ENCODE results near the gene EPHA3. TPM values are rescaled to one million over a fixed set of nuclear protein-coding genes. Genes with fewer than 3 reads are reported as not detected.

Gene EPHA3
- total RNA-seq, 1 experiment from 2014 or later, result not detected

DNA sequence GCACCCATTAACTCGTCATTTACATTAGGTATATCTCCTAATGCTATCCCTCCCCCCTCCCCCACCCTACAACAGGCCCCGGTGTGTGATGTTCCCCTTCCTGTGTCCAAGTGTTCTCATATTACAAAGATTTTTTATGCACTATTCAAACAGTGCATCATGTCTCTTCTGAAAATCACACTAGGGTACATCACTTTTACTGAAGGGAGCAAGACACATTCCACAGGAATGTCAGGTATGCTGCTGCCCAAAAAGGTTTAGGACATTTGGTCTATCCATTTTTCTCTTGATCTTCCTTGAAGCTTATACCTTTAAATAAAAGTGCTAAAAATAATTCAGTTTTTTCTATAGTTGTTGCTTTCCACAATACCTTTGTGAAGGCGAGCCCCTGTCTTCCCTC lies 9.2 kb upstream of the EPHA3 start:
- no peaks in the 10 kb centered on the region for H3K36me3 Mint-ChIP-seq (ENCODE audit: insufficient read depth, unreplicated experiment)

DNA sequence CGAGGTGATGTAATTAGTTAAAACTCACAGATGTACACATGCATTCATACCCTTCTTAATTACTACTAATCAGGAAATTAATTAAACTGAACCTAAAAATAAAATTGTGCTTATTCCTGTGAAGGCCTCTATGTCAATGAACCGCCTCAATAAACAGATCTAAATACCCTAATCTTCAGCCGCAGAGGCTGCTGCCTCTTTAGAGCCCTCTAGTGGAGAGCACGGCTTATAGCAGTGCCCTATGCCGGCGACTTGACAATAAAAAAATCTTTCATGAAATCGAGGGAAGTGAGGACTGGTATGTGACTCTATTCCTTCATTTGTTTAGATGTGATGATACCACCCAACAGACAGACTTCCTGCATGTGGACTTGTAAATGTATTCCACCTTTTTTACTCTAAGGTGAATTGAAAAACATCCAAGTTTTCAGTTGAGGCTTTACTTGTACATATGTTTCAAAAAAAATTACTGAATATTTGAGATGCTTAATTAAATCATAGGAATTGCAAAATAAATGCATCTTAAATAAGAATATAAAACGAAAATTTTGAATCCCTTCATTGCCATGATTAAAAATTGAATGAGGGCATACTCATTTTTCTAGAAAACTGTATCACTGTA lies 8.3 kb upstream of the EPHA3 start:
- POLR2A ChIA-PET, result no interaction called here
- DNase-seq, result peak; percentile 38 to 56
- CTCF ChIA-PET, result no interaction called here
- Histone ChIP-seq H3K9me3 (no peaks in the 10 kb centered on the region), H3K27me3 (replicated peaks; ENCODE audit: control insufficient read depth, insufficient read depth, low read length) (no peaks in the 10 kb centered on the region), H3K4me3 (ENCODE audit: low read depth, low read length) (no peak overlapping the region), H3K36me3 (ENCODE audit: control insufficient read depth, insufficient read depth, low read length) (no peaks in the 10 kb centered on the region), H3K4me1 (no peaks in the 10 kb centered on the region)
- TF ChIP-seq, protein P1, sequence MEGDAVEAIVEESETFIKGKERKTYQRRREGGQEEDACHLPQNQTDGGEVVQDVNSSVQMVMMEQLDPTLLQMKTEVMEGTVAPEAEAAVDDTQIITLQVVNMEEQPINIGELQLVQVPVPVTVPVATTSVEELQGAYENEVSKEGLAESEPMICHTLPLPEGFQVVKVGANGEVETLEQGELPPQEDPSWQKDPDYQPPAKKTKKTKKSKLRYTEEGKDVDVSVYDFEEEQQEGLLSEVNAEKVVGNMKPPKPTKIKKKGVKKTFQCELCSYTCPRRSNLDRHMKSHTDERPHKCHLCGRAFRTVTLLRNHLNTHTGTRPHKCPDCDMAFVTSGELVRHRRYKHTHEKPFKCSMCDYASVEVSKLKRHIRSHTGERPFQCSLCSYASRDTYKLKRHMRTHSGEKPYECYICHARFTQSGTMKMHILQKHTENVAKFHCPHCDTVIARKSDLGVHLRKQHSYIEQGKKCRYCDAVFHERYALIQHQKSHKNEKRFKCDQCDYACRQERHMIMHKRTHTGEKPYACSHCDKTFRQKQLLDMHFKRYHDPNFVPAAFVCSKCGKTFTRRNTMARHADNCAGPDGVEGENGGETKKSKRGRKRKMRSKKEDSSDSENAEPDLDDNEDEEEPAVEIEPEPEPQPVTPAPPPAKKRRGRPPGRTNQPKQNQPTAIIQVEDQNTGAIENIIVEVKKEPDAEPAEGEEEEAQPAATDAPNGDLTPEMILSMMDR (IDR thresholded peaks at IDR 0.05; ENCODE audit: insufficient read depth in 1 of 2, low read depth in 1 of 2, low read length in 1 of 2, severe bottlenecking in 1 of 2, unreplicated experiment in 1 of 2), result peak; percentile 77 to 92
- Mint-ChIP-seq H3K4me1 (ENCODE audit: low read depth, unreplicated experiment) (no peaks in the 10 kb centered on the region), H3K4me3 (ENCODE audit: unreplicated experiment) (no peak overlapping the region), H3K36me3 (ENCODE audit: insufficient read depth, unreplicated experiment) (no peaks in the 10 kb centered on the region), H3K27ac (ENCODE audit: unreplicated experiment) (no peak overlapping the region), H3K27me3 (ENCODE audit: insufficient read depth, unreplicated experiment) (no peaks in the 10 kb centered on the region), H3K9me3 (ENCODE audit: unreplicated experiment) (no peaks in the 10 kb centered on the region)
- intact Hi-C loops (cut with micrococcal nuclease; ENCODE audit: unreplicated experiment), result loop anchor here (1.0 kb wide), 2 partner anchors 880 to 896 kb away; no protein-coding TSS in a partner anchor
- no TSS peak for BruUV-seq (replicated peaks)

More for the DNA sequence above, 9.2 kb upstream of the EPHA3 start:
- H3K27me3 ChIP-seq (replicated peaks; ENCODE audit: control insufficient read depth, insufficient read depth, low read length), result no peaks in the 10 kb centered on the region
- ChIA-PET POLR2A (no interaction called here), CTCF (no interaction called here)
- Mint-ChIP-seq H3K27me3 (ENCODE audit: insufficient read depth, unreplicated experiment) (no peaks in the 10 kb centered on the region), H3K4me3 (ENCODE audit: unreplicated experiment) (no peak overlapping the region), H3K27ac (ENCODE audit: unreplicated experiment) (no peak overlapping the region), H3K4me1 (ENCODE audit: low read depth, unreplicated experiment) (no peaks in the 10 kb centered on the region), H3K9me3 (ENCODE audit: unreplicated experiment) (no peaks in the 10 kb centered on the region)
- BruUV-seq (replicated peaks), result no TSS peak
- TF ChIP-seq, protein P1 (IDR thresholded peaks at IDR 0.05; ENCODE audit: insufficient read depth in 1 of 2, low read depth in 1 of 2, low read length in 1 of 2, severe bottlenecking in 1 of 2, unreplicated experiment in 1 of 2), result no peak
- no peaks in the 10 kb centered on the region for H3K9me3 ChIP-seq
- H3K4me3 ChIP-seq (ENCODE audit: low read depth, low read length), result no peak overlapping the region
- H3K36me3 ChIP-seq (ENCODE audit: control insufficient read depth, insufficient read depth, low read length), result no peaks in the 10 kb centered on the region
- intact Hi-C loops (cut with micrococcal nuclease; ENCODE audit: unreplicated experiment), result no loop called here
- no peak for DNase-seq
- H3K4me1 ChIP-seq, result no peaks in the 10 kb centered on the region

DNA sequence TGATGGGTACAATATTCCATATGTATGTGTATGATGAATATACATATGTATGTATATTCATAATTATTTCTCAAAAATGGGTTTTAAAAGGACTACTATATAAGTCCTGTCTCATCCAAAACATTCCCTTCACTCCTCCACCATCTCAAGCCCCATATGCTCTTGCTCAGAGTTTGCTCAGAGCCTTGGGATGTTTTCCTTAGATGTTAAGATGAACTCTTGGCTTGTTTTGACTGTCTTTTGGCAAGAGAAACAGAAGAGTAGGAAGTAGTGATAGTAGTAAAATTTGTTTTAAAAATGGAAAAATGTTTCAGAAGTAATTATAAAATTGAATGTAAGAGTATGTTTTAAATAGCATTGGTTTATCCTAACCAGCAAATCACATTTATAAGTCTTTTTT lies 6.2 kb upstream of the EPHA3 start:
- no TSS peak for BruUV-seq (replicated peaks)
- no peaks in the 10 kb centered on the region for H3K36me3 ChIP-seq (ENCODE audit: control insufficient read depth, insufficient read depth, low read length)
- Mint-ChIP-seq H3K4me1 (ENCODE audit: low read depth, unreplicated experiment) (no peaks in the 10 kb centered on the region), H3K4me3 (ENCODE audit: unreplicated experiment) (no peak overlapping the region), H3K27me3 (ENCODE audit: insufficient read depth, unreplicated experiment) (peaks cover 1% of the 10 kb centered on the region), H3K9me3 (ENCODE audit: unreplicated experiment) (no peaks in the 10 kb centered on the region), H3K27ac (ENCODE audit: unreplicated experiment) (no peak overlapping the region), H3K36me3 (ENCODE audit: insufficient read depth, unreplicated experiment) (no peaks in the 10 kb centered on the region)
- ChIA-PET POLR2A (no interaction called here), CTCF (no interaction called here)
- DNase-seq, result no peak
- intact Hi-C loops (cut with micrococcal nuclease; ENCODE audit: unreplicated experiment), result no loop called here
- no peaks in the 10 kb centered on the region for H3K9me3 ChIP-seq
- H3K4me1 ChIP-seq, result no peaks in the 10 kb centered on the region
- TF ChIP-seq, protein P1 (IDR thresholded peaks at IDR 0.05; ENCODE audit: insufficient read depth in 1 of 2, low read depth in 1 of 2, low read length in 1 of 2, severe bottlenecking in 1 of 2, unreplicated experiment in 1 of 2), result no peak
- H3K4me3 ChIP-seq (ENCODE audit: low read depth, low read length), result no peak overlapping the region
- no peaks in the 10 kb centered on the region; the same call in 1 of the 2 replicates for H3K27me3 ChIP-seq (replicated peaks; ENCODE audit: control insufficient read depth, insufficient read depth, low read length)
